Mucosa of descending colon (tissue), 3 donors: ENCODE measurements around the gene VSIG10. TPM values are rescaled to one million over a fixed set of nuclear protein-coding genes. Genes with fewer than 3 reads are reported as not detected.

Experiments used
- ATAC-seq: fragments of 200-7000 bp; cut with Tn5 transposase; one replicate; pipeline ENCODE4 v1.9.1; 2020; ENCODE audit warnings: mild to moderate bottlenecking, moderate library complexity
- DNase-seq, 3 donors: peaks; one replicate each; pipeline ENCODE4 v3.0.0-alpha.2; 2020
- H3K36me3 ChIP-seq: fragments of 200-600 bp; one replicate; pipeline ENCODE4 v1.8.0; 2021; ENCODE audit warnings: low read depth, mild to moderate bottlenecking
- H3K4me1 ChIP-seq: fragments of 200-600 bp; one replicate; pipeline ENCODE4 v1.8.0; 2021; ENCODE audit warnings: low read depth, mild to moderate bottlenecking
- H3K4me3 ChIP-seq: fragments of 200-600 bp; one replicate; pipeline ENCODE4 v1.8.0; 2021; ENCODE audit warnings: mild to moderate bottlenecking
- H3K9me3 ChIP-seq: fragments of 200-600 bp; one replicate; pipeline ENCODE4 v1.8.0; 2021; ENCODE audit warnings: mild to moderate bottlenecking
- intact Hi-C, 2 donors: fragments of 100-400 bp; cut with DNase I in 1 of 2; cut with micrococcal nuclease in 1 of 2; formaldehyde crosslinking; loops; one replicate each; pipeline versions ENCODE4 v1.11.0 to v1.11.1; 2022; cut with DNase I, micrococcal nuclease
- total RNA-seq, 3 donors: library from RNA; stranded (reverse); fragmentation: NEBNext Ultra II Directional in 2 of 3; extraction: Animal tissue kit (Norgen Biotek cat#: 25700) in 2 of 3; gene quantifications; one replicate each; pipeline versions ENCODE4 v1.2.1 to v1.2.4, GENCODE V29; 2021 to 2023
- TF ChIP-seq, protein P1 (sequence below): fragments of 200-600 bp; IDR thresholded peaks from one replicate; pipeline ENCODE4 v1.8.0; 2022; ENCODE audit warnings: antibody characterized with exemption, mild to moderate bottlenecking
- donor health status: DM: no; HTN: no; CAD: no; lungs with moderate emphysema.
- donor health status: DM: no; HTN: no; CAD: no.
- donor health status: DM: no; HTN: yes; CAD: no.

VSIG10 gene
- total RNA-seq, 3 donors from 2014 or later, result 56.2 to 131 (median 68.7) TPM

DNA sequence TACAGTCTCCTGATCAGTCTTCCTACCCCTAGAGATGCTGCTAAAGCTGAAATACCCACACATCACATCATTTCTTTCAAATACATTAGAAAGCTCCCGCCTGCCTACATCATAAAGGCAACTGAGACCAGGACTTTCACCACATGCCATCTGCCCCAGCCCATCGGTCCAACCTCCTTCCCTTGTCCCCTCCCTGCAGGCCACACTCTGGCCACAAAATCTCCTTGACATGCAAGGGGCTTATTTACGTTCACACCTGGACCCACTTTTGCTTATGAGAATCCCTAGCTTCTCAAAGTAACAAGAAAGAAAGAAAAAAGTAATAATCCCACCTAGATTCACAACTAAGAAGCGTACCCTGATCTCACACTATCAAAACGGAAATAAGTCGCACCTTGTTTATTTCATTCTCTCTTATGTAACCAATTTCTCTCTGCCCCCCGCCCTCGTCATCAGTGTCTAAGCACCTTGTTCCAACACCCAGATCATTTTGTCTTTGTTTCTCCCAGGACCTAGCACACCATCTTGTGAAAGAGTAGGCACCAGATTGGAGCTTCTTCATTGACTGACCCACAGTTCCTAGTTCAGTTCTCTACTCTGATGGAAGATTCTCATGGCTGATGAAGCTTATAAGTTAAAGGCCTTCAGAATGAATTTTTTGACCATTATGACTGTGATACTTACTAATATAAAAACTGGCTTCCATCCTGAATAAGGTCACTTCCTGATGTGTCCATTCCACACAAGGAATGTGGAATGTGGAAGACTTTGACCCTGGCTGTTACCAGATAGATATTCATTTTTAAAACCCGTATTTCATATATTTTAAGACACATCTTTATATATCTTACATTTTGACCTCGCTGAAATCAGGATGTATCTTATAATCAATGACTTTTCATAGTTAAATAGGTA is 50.5 kb downstream of the VSIG10 start:
- Histone ChIP-seq H3K4me3 (no peak overlapping the region), H3K4me1 (peaks cover 36% of the 10 kb centered on the region), H3K9me3 (no peaks in the 10 kb centered on the region), H3K36me3 (peaks cover 5% of the 10 kb centered on the region)
- DNase-seq (no peak), ATAC-seq (no peak)
- TF ChIP-seq, protein P1, sequence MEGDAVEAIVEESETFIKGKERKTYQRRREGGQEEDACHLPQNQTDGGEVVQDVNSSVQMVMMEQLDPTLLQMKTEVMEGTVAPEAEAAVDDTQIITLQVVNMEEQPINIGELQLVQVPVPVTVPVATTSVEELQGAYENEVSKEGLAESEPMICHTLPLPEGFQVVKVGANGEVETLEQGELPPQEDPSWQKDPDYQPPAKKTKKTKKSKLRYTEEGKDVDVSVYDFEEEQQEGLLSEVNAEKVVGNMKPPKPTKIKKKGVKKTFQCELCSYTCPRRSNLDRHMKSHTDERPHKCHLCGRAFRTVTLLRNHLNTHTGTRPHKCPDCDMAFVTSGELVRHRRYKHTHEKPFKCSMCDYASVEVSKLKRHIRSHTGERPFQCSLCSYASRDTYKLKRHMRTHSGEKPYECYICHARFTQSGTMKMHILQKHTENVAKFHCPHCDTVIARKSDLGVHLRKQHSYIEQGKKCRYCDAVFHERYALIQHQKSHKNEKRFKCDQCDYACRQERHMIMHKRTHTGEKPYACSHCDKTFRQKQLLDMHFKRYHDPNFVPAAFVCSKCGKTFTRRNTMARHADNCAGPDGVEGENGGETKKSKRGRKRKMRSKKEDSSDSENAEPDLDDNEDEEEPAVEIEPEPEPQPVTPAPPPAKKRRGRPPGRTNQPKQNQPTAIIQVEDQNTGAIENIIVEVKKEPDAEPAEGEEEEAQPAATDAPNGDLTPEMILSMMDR, result no peak
- intact Hi-C loops, result no loop called here

- TF ChIP-seq, protein P1, result no peak
- no peaks in the 10 kb centered on the region for H3K9me3 ChIP-seq
- peaks cover 36% of the 10 kb centered on the region for H3K4me1 ChIP-seq
- DNase-seq, result peak; percentile 74 to 88 (median 77)
- no peak overlapping the region for H3K4me3 ChIP-seq
- peaks cover 5% of the 10 kb centered on the region for H3K36me3 ChIP-seq
- intact Hi-C loops, result no loop called here
- peak; percentile 99 for ATAC-seq
Observed at GRCh38 chr12:118052324-118053070, 51.3 kb downstream of the VSIG10 start.

GRCh38 chr12:118050972-118051910 is 52.6 kb downstream of the VSIG10 start:
- peaks cover 5% of the 10 kb centered on the region for H3K36me3 ChIP-seq
- intact Hi-C loops, result no loop called here

DNA sequence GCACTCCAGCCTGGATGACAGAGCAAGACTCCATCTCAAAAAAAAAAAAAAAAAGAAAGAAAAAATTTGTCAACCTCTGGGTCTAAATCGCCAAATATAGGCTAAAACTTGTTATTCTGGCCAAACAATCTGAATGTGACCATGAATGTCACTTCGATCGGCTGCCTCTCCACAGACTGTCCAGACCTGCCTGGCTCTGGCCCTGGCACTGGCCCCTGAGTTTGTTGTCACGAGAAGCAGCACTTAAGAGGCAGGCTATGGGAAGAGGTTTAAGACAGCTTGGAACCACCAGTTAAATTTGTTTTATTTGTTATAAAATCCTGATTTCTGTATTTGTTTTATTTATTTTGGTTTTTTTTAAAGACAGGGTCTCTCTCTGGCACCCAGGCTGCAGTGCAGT is 57.4 kb downstream of the VSIG10 start:
- ATAC-seq, result no peak
- Histone ChIP-seq H3K9me3 (no peaks in the 10 kb centered on the region), H3K4me3 (no peak overlapping the region), H3K4me1 (peaks cover 2% of the 10 kb centered on the region), H3K36me3 (no peaks in the 10 kb centered on the region)
- intact Hi-C loops, result no loop called here
- DNase-seq, result no peak
- TF ChIP-seq, protein P1, result no peak

More at GRCh38 chr12:118050972-118051910, 52.6 kb downstream of the VSIG10 start:
- DNase-seq, result no peak
- TF ChIP-seq, protein P1, result no peak
- no peaks in the 10 kb centered on the region for H3K9me3 ChIP-seq
- peaks cover 29% of the 10 kb centered on the region for H3K4me1 ChIP-seq
- no peak overlapping the region for H3K4me3 ChIP-seq
- no peak for ATAC-seq

- H3K36me3 ChIP-seq, result peaks cover 5% of the 10 kb centered on the region
- no peaks in the 10 kb centered on the region for H3K4me1 ChIP-seq
- intact Hi-C loops, result no loop called here
Observed at GRCh38 chr12:118044577-118044976, 59.2 kb downstream of the VSIG10 start.

More at GRCh38 chr12:118044577-118044976, 59.2 kb downstream of the VSIG10 start:
- no peaks in the 10 kb centered on the region for H3K9me3 ChIP-seq
- TF ChIP-seq, protein P1, result no peak
- no peak overlapping the region for H3K4me3 ChIP-seq
- no peak for DNase-seq
- no peak for ATAC-seq
